Measurements from ENCODE around the gene TRIM62.

Gene TRIM62

GRCh38 chr1:33186936-33187335 is 5.1 kb upstream of the TRIM62 start:
- TF ChIP-seq CTCF (IDR thresholded peaks at IDR 0.05; ENCODE audit: poor library complexity, severe bottlenecking) = no peak
- DNase-seq (ENCODE audit: low spot score) = no peak
- ATAC-seq (ENCODE audit: low read depth) = no peak
- H3K4me3 ChIP-seq (ENCODE audit: severe bottlenecking) = no peak overlapping the region
- no peaks in the 10 kb centered on the region for H3K27me3 ChIP-seq (ENCODE audit: insufficient read depth, poor library complexity, severe bottlenecking)
- peaks cover 4% of the 10 kb centered on the region for H3K4me1 ChIP-seq (ENCODE audit: insufficient read depth, poor library complexity, severe bottlenecking)
- no peaks in the 10 kb centered on the region for H3K36me3 ChIP-seq (ENCODE audit: low read depth)
- no peaks in the 10 kb centered on the region for H3K9me3 ChIP-seq (ENCODE audit: severe bottlenecking)
- no peak overlapping the region for H3K27ac ChIP-seq (ENCODE audit: poor library complexity, severe bottlenecking)

- no peaks in the 10 kb centered on the region for H3K36me3 ChIP-seq (ENCODE audit: low read depth)
- no peaks in the 10 kb centered on the region for H3K27me3 ChIP-seq (ENCODE audit: insufficient read depth, poor library complexity, severe bottlenecking)
- TF ChIP-seq CTCF (IDR thresholded peaks at IDR 0.05; ENCODE audit: poor library complexity, severe bottlenecking) = no peak
- DNase-seq (ENCODE audit: low spot score) = no peak
- ATAC-seq (ENCODE audit: low read depth) = no peak
- H3K27ac ChIP-seq (ENCODE audit: poor library complexity, severe bottlenecking) = no peak overlapping the region
- H3K9me3 ChIP-seq (ENCODE audit: severe bottlenecking) = no peaks in the 10 kb centered on the region
- peaks cover 4% of the 10 kb centered on the region for H3K4me1 ChIP-seq (ENCODE audit: insufficient read depth, poor library complexity, severe bottlenecking)
- no peak overlapping the region for H3K4me3 ChIP-seq (ENCODE audit: severe bottlenecking)
Observed at GRCh38 chr1:33185541-33185940, 3.7 kb upstream of the TRIM62 start.

- Histone ChIP-seq H3K36me3 (ENCODE audit: low read depth) (no peaks in the 10 kb centered on the region), H3K4me3 (ENCODE audit: severe bottlenecking) (no peak overlapping the region), H3K27ac (ENCODE audit: poor library complexity, severe bottlenecking) (no peak overlapping the region), H3K27me3 (ENCODE audit: insufficient read depth, poor library complexity, severe bottlenecking) (no peaks in the 10 kb centered on the region), H3K4me1 (ENCODE audit: insufficient read depth, poor library complexity, severe bottlenecking) (peaks cover 4% of the 10 kb centered on the region), H3K9me3 (ENCODE audit: severe bottlenecking) (no peaks in the 10 kb centered on the region)
- no peak for TF ChIP-seq CTCF (IDR thresholded peaks at IDR 0.05; ENCODE audit: poor library complexity, severe bottlenecking)
- no peak for ATAC-seq (ENCODE audit: low read depth)
- DNase-seq (ENCODE audit: low spot score) = no peak
Observed at GRCh38 chr1:33183306-33183705, 1.5 kb upstream of the TRIM62 start.

- Histone ChIP-seq H3K27ac (ENCODE audit: poor library complexity, severe bottlenecking) (no peak overlapping the region), H3K4me1 (ENCODE audit: insufficient read depth, poor library complexity, severe bottlenecking) (peaks cover 4% of the 10 kb centered on the region), H3K4me3 (ENCODE audit: severe bottlenecking) (no peak overlapping the region), H3K9me3 (ENCODE audit: severe bottlenecking) (no peaks in the 10 kb centered on the region), H3K27me3 (ENCODE audit: insufficient read depth, poor library complexity, severe bottlenecking) (no peaks in the 10 kb centered on the region), H3K36me3 (ENCODE audit: low read depth) (no peaks in the 10 kb centered on the region)
- ATAC-seq (ENCODE audit: low read depth) (no peak), DNase-seq (ENCODE audit: low spot score) (no peak)
- no peak for TF ChIP-seq CTCF (IDR thresholded peaks at IDR 0.05; ENCODE audit: poor library complexity, severe bottlenecking)
Observed at GRCh38 chr1:33182896-33183295, 1.1 kb upstream of the TRIM62 start.

- peaks cover 4% of the 10 kb centered on the region for H3K4me1 ChIP-seq (ENCODE audit: insufficient read depth, poor library complexity, severe bottlenecking)
- ATAC-seq (ENCODE audit: low read depth) (no peak), DNase-seq (ENCODE audit: low spot score) (no peak)
- peak overlapping the region; percentile 72 for H3K4me3 ChIP-seq (ENCODE audit: severe bottlenecking)
- no peak overlapping the region for H3K27ac ChIP-seq (ENCODE audit: poor library complexity, severe bottlenecking)
- H3K9me3 ChIP-seq (ENCODE audit: severe bottlenecking) = no peaks in the 10 kb centered on the region
- TF ChIP-seq CTCF (IDR thresholded peaks at IDR 0.05; ENCODE audit: poor library complexity, severe bottlenecking) = no peak
- no peaks in the 10 kb centered on the region for H3K36me3 ChIP-seq (ENCODE audit: low read depth)
- no peaks in the 10 kb centered on the region for H3K27me3 ChIP-seq (ENCODE audit: insufficient read depth, poor library complexity, severe bottlenecking)
Observed at GRCh38 chr1:33182401-33182841, 578 bp upstream of the TRIM62 start.

All from RWPE2 (cell line).